Parathyroid adenoma (tissue), 2 donors: ENCODE data around the gene NUP210.

Experiments
- H2AFZ ChIP-seq: fragments of 300-600 bp; sonication (generic); one replicate; pipeline ENCODE4 v1.7.0; 2017; ENCODE audit warnings: antibody characterized with exemption, mild to moderate bottlenecking
- H3K27ac ChIP-seq: fragments of 300-600 bp; sonication (generic); one replicate; pipeline ENCODE4 v1.7.0; 2017
- H3K27me3 ChIP-seq: fragments of 300-600 bp; sonication (generic); one replicate; pipeline ENCODE4 v1.7.0; 2017; ENCODE audit warnings: low read length; ENCODE audit not compliant: control insufficient read depth, insufficient read depth
- H3K36me3 ChIP-seq: fragments of 300-600 bp; sonication (generic); one replicate; pipeline ENCODE4 v1.7.0; 2017; ENCODE audit warnings: low read length; ENCODE audit not compliant: control insufficient read depth, insufficient read depth
- H3K4me1 ChIP-seq: fragments of 300-600 bp; sonication (generic); one replicate; pipeline ENCODE4 v1.7.0; 2017; ENCODE audit warnings: control low read depth
- H3K4me2 ChIP-seq: fragments of 300-600 bp; sonication (generic); one replicate; pipeline ENCODE4 v1.7.0; 2017; ENCODE audit warnings: low read length
- H3K4me3 ChIP-seq: fragments of 300-600 bp; sonication (generic); one replicate; pipeline ENCODE4 v1.7.0; 2017; ENCODE audit warnings: low read depth, low read length
- H3K79me2 ChIP-seq: fragments of 300-600 bp; sonication (generic); one replicate; pipeline ENCODE4 v1.7.0; 2017; ENCODE audit warnings: control low read depth
- H3K9ac ChIP-seq: fragments of 300-600 bp; sonication (generic); one replicate; pipeline ENCODE4 v1.7.0; 2017; ENCODE audit warnings: mild to moderate bottlenecking
- H3K9me3 ChIP-seq: fragments of 300-600 bp; sonication (generic); one replicate; pipeline ENCODE4 v1.7.0; 2017; ENCODE audit warnings: low read length; ENCODE audit not compliant: control insufficient read depth
- CTCF ChIP-seq: fragments of 300-600 bp; sonication (generic); IDR thresholded peaks from one replicate; pipeline ENCODE4 v1.7.0; 2017; ENCODE audit warnings: antibody characterized with exemption, mild to moderate bottlenecking
- donor health status: primary hyperparathyroidism.

NUP210 gene

GRCh38 chr3:13393427-13394360 is 26.4 kb downstream of the NUP210 start:
- Histone ChIP-seq H3K4me1 (no peaks in the 10 kb centered on the region), H3K9me3 (no peaks in the 10 kb centered on the region), H2AFZ (no peak overlapping the region), H3K27me3 (no peaks in the 10 kb centered on the region), H3K79me2 (no peaks in the 10 kb centered on the region), H3K36me3 (no peaks in the 10 kb centered on the region), H3K4me2 (no peak overlapping the region), H3K9ac (no peak overlapping the region), H3K27ac (no peak overlapping the region), H3K4me3 (no peak overlapping the region)
- no peak for TF ChIP-seq CTCF

GRCh38 chr3:13391308-13391707 is 28.8 kb downstream of the NUP210 start:
- H3K4me3 ChIP-seq: no peak overlapping the region
- no peaks in the 10 kb centered on the region for H3K27me3 ChIP-seq
- no peaks in the 10 kb centered on the region for H3K9me3 ChIP-seq
- TF ChIP-seq CTCF: no peak
- no peak overlapping the region for H2AFZ ChIP-seq
- H3K9ac ChIP-seq: no peak overlapping the region
- H3K4me1 ChIP-seq: no peaks in the 10 kb centered on the region
- no peak overlapping the region for H3K27ac ChIP-seq
- H3K4me2 ChIP-seq: no peak overlapping the region
- no peaks in the 10 kb centered on the region for H3K36me3 ChIP-seq
- H3K79me2 ChIP-seq: no peaks in the 10 kb centered on the region

GRCh38 chr3:13389378-13389777 is 30.7 kb downstream of the NUP210 start:
- no peaks in the 10 kb centered on the region for H3K27me3 ChIP-seq
- no peak overlapping the region for H3K4me3 ChIP-seq
- no peak overlapping the region for H3K9ac ChIP-seq
- H3K79me2 ChIP-seq: no peaks in the 10 kb centered on the region
- no peak overlapping the region for H3K4me2 ChIP-seq
- TF ChIP-seq CTCF: no peak
- no peak overlapping the region for H3K27ac ChIP-seq
- no peaks in the 10 kb centered on the region for H3K36me3 ChIP-seq
- H2AFZ ChIP-seq: no peak overlapping the region
- no peaks in the 10 kb centered on the region for H3K4me1 ChIP-seq
- H3K9me3 ChIP-seq: no peaks in the 10 kb centered on the region

- Histone ChIP-seq H3K9me3 (no peaks in the 10 kb centered on the region), H3K36me3 (no peaks in the 10 kb centered on the region), H3K27me3 (no peaks in the 10 kb centered on the region), H3K4me3 (no peak overlapping the region), H3K27ac (no peak overlapping the region), H2AFZ (no peak overlapping the region), H3K4me2 (no peak overlapping the region), H3K9ac (no peak overlapping the region), H3K4me1 (no peaks in the 10 kb centered on the region), H3K79me2 (no peaks in the 10 kb centered on the region)
- no peak for TF ChIP-seq CTCF
These were observed 31.3 kb downstream of the NUP210 start for GRCh38 chr3:13388816-13389215.
